DOHH2 (cell line): ENCODE results near the gene PCED1B.

ENCODE experiments used
- CTCF ChIP-seq: fragments of 200-600 bp; sonication (generic); IDR thresholded peaks from one replicate; pipeline ENCODE4 v1.5.1; 2014; ENCODE audit warnings: antibody characterized with exemption, mild to moderate bottlenecking, low read depth, low read length; ENCODE audit not compliant: poor library complexity, severe bottlenecking
- EZH2phosphoT487 ChIP-seq: fragments of 200-600 bp; sonication (generic); IDR thresholded peaks from 2 replicates; pipeline ENCODE4 v1.6.1; 2017; ENCODE audit warnings: borderline replicate concordance, mild to moderate bottlenecking, antibody characterized with exemption, low read length, moderate library complexity, mixed read lengths

GRCh38 chr12:47126246-47126645 lies 46.8 kb downstream of the PCED1B start:
- no peak for TF ChIP-seq CTCF
- no peak for TF ChIP-seq EZH2phosphoT487
